Measurements from ENCODE around the gene APOL1. TPM values are rescaled to one million over a fixed set of nuclear protein-coding genes. Genes with fewer than 3 reads are reported as not detected.
"Not testable (repeated sequence)": the region's sequence is repeated elsewhere in the genome, so short reads cannot be mapped to it uniquely, and the experiment has no call there.

The APOL1 gene
- total RNA-seq, 1 experiment from 2014 or later, result 16.0 TPM

GRCh38 chr22:36204001-36204631 lies 48.8 kb upstream of the APOL1 start:
- ATAC-seq (no peak), DNase-seq (ENCODE audit: low read depth, low spot score) (no peak)
- no peak overlapping the region for H3K4me3 ChIP-seq (ENCODE audit: low read depth in 2 of 2, low read length in 2 of 2)
- in situ Hi-C loops (cut with HindIII; ENCODE audit: low pct_unique_long_range_greater_than_20kb, low sequenced_read_pairs), result no loop called here
- no peaks in the 10 kb centered on the region for H3K27me3 ChIP-seq (ENCODE audit: control insufficient read depth, insufficient read depth, low read length)
- no peaks in the 10 kb centered on the region for H3K4me1 ChIP-seq (ENCODE audit: control insufficient read depth, insufficient read depth, low read length)
- H3K9me3 ChIP-seq (ENCODE audit: control insufficient read depth, insufficient read depth, low read depth, low read length), result no peaks in the 10 kb centered on the region
- no TSS peak for BruUV-seq (replicated peaks)
- POLR2A ChIA-PET, result interaction anchor here (0.6 kb wide), 1 partner anchor 802 kb away, joined by 3 read pairs; no protein-coding TSS in a partner anchor
- CTCF ChIA-PET, result no interaction called here
- intact Hi-C loops (cut with micrococcal nuclease; ENCODE audit: unreplicated experiment), result no loop called here
- H3K27ac ChIP-seq (ENCODE audit: low read length), result no peak overlapping the region
- TF ChIP-seq TCF7L2 (IDR thresholded peaks at IDR 0.05; ENCODE audit: low read depth, low read length) (no peak), CTCF (IDR thresholded peaks at IDR 0.05) (no peak)
- H3K36me3 ChIP-seq (ENCODE audit: control insufficient read depth, insufficient read depth, low read length), result no peaks in the 10 kb centered on the region

- ATAC-seq, result no peak
- POLR2A ChIA-PET, result no interaction called here
- no peaks in the 10 kb centered on the region for H3K4me1 ChIP-seq (ENCODE audit: control insufficient read depth, insufficient read depth, low read length)
- H3K27ac ChIP-seq (ENCODE audit: low read length), result no peak overlapping the region
- no peak for DNase-seq (ENCODE audit: low read depth, low spot score)
- no peaks in the 10 kb centered on the region for H3K36me3 ChIP-seq (ENCODE audit: control insufficient read depth, insufficient read depth, low read length)
- TF ChIP-seq POLR2AphosphoS5 (IDR thresholded peaks at IDR 0.05; ENCODE audit: low read depth, low read length) (no peak), TCF7L2 (IDR thresholded peaks at IDR 0.05; ENCODE audit: low read depth, low read length) (no peak), CTCF (IDR thresholded peaks at IDR 0.05) (no peak), SIN3A (IDR thresholded peaks at IDR 0.05; ENCODE audit: borderline replicate concordance, insufficient read depth, low read depth, low read length) (no peak), REST (IDR thresholded peaks at IDR 0.05; ENCODE audit: insufficient read depth in 1 of 2, low read depth in 2 of 2, low read length in 1 of 2) (no peak)
- no peak overlapping the region for H3K4me3 ChIP-seq (ENCODE audit: low read depth in 2 of 2, low read length in 2 of 2)
- in situ Hi-C loops (cut with HindIII; ENCODE audit: low pct_unique_long_range_greater_than_20kb, low sequenced_read_pairs) (no loop called here), intact Hi-C loops (cut with micrococcal nuclease; ENCODE audit: unreplicated experiment) (no loop called here)
- BruUV-seq (replicated peaks), result no TSS peak
- CTCF ChIA-PET, result no interaction called here
- H3K9me3 ChIP-seq (ENCODE audit: control insufficient read depth, insufficient read depth, low read depth, low read length), result no peaks in the 10 kb centered on the region
- no peaks in the 10 kb centered on the region for H3K27me3 ChIP-seq (ENCODE audit: control insufficient read depth, insufficient read depth, low read length)
These were observed 48.3 kb upstream of the APOL1 start for GRCh38 chr22:36204632-36205015.

DNA sequence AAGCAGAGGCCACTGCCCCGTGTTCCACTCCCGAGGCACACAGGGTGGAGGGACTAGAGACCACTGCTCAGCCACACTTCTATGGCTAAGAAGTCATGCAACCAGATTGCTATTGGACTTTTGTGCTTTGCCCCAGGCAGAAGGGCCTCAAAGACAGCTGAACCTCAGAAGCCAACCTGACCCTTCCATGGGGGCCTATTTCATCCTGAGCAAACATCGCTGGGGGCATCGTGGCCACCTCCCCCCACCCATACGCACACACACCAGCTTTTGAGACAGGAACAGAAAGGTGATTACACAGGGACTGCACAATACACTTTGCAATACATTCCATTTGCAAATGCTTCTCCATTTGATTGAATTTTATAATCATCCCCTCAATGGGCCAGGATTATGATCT lies 47.4 kb upstream of the APOL1 start:
- not testable (repeated sequence) for H3K27me3 ChIP-seq (ENCODE audit: control insufficient read depth, insufficient read depth, low read length)

More for the DNA sequence above, 47.4 kb upstream of the APOL1 start:
- intact Hi-C loops (cut with micrococcal nuclease; ENCODE audit: unreplicated experiment); CTCF ChIA-PET; ATAC-seq; H3K9me3 ChIP-seq (ENCODE audit: control insufficient read depth, insufficient read depth, low read depth, low read length); H3K36me3 ChIP-seq (ENCODE audit: control insufficient read depth, insufficient read depth, low read length); H3K4me3 ChIP-seq (ENCODE audit: low read depth in 2 of 2, low read length in 2 of 2); DNase-seq (ENCODE audit: low read depth, low spot score); H3K4me1 ChIP-seq (ENCODE audit: control insufficient read depth, insufficient read depth, low read length); in situ Hi-C loops (cut with HindIII; ENCODE audit: low pct_unique_long_range_greater_than_20kb, low sequenced_read_pairs); BruUV-seq (replicated peaks); H3K27ac ChIP-seq (ENCODE audit: low read length): not testable (repeated sequence)
- POLR2A ChIA-PET, result interaction anchor here (0.6 kb wide), 1 partner anchor 202 kb away, joined by 11 read pairs; no protein-coding TSS in a partner anchor

Data from Panc1 (cell line).